Glomerular visceral epithelial cell (primary cell): Measurements from ENCODE around the gene WDR89.
A peak's percentile ranks its signal among the peaks of the same experiment; 100 is the strongest.
"Not testable (repeated sequence)": the region's sequence is repeated elsewhere in the genome, so short reads cannot be mapped to it uniquely, and the experiment has no call there.

ENCODE experiments used
- DNase-seq: peaks from one replicate; pipeline ENCODE4 v3.0.0-alpha.2; 2016; ENCODE audit errors: extremely low spot score

The WDR89 gene

GRCh38 chr14:63596998-63597658, 44.5 kb downstream of the WDR89 start:
- DNase-seq, result no peak

GRCh38 chr14:63594455-63595372, 47.0 kb downstream of the WDR89 start:
- no peak for DNase-seq

GRCh38 chr14:63583046-63583445, 58.6 kb downstream of the WDR89 start:
- DNase-seq, result not testable (repeated sequence)

- DNase-seq, result no peak
Measured at GRCh38 chr14:63581491-63581890, 60.2 kb downstream of the WDR89 start.

GRCh38 chr14:63578300-63578699, 63.4 kb downstream of the WDR89 start:
- no peak for DNase-seq

- DNase-seq, result peak; percentile 23
Measured at GRCh38 chr14:63573581-63573980, 68.1 kb downstream of the WDR89 start.

GRCh38 chr14:63565448-63565847, 76.2 kb downstream of the WDR89 start:
- no peak for DNase-seq

GRCh38 chr14:63564318-63564717, 77.4 kb downstream of the WDR89 start:
- no peak for DNase-seq

GRCh38 chr14:63563370-63564026, 78.2 kb downstream of the WDR89 start:
- DNase-seq, result no peak

- DNase-seq, result no peak
Measured at GRCh38 chr14:63562405-63562804, 79.3 kb downstream of the WDR89 start.

- DNase-seq, result no peak
Measured at GRCh38 chr14:63555572-63555971, 86.1 kb downstream of the WDR89 start.

- DNase-seq, result peak; percentile 38
Measured at GRCh38 chr14:63551332-63551731, 90.3 kb downstream of the WDR89 start.

- no peak for DNase-seq
Measured at GRCh38 chr14:63547798-63548335, 93.8 kb downstream of the WDR89 start.
